ENCODE measurements around the gene ATF1.

DNA sequence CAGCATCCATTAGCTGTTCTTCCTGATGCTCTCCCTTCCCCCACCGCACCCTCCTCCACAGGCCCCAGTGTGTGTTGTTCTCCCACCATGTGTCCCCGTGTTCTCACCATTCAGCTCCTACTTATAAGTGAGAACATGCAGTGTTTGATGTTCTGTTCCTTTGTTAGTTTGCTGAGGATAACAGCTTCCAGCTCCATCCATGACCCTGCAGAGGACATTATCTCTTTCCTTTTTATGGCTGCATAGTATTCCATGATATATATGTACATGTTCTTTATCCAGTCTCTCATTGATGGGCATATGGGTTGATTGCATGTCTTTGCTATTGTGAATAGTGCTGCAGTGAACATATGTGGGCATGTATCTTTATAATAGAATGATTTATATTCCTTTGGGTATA, 9.0 kb downstream of the ATF1 start:
- TF ChIP-seq POU5F1 (IDR thresholded peaks at IDR 0.05; ENCODE audit: low read depth, low read length) (no peak), TAF1 (IDR thresholded peaks at IDR 0.05; ENCODE audit: low read depth, low read length) (no peak), POLR2A (IDR thresholded peaks at IDR 0.05; ENCODE audit: control extremely low read depth in 1 of 2, low read depth in 2 of 2, low read length in 2 of 2) (no peak)
- TF ChIP-seq, protein P1, sequence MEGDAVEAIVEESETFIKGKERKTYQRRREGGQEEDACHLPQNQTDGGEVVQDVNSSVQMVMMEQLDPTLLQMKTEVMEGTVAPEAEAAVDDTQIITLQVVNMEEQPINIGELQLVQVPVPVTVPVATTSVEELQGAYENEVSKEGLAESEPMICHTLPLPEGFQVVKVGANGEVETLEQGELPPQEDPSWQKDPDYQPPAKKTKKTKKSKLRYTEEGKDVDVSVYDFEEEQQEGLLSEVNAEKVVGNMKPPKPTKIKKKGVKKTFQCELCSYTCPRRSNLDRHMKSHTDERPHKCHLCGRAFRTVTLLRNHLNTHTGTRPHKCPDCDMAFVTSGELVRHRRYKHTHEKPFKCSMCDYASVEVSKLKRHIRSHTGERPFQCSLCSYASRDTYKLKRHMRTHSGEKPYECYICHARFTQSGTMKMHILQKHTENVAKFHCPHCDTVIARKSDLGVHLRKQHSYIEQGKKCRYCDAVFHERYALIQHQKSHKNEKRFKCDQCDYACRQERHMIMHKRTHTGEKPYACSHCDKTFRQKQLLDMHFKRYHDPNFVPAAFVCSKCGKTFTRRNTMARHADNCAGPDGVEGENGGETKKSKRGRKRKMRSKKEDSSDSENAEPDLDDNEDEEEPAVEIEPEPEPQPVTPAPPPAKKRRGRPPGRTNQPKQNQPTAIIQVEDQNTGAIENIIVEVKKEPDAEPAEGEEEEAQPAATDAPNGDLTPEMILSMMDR (IDR thresholded peaks at IDR 0.05; ENCODE audit: control extremely low read depth in 1 of 3, insufficient read depth in 1 of 3, low read depth in 1 of 3, low read length in 3 of 3): no peak
